ENCODE results near the gene WIPF2.
A peak's percentile ranks its signal among the peaks of the same experiment; 100 is the strongest.
"Not testable (repeated sequence)": the region's sequence is repeated elsewhere in the genome, so short reads cannot be mapped to it uniquely, and the experiment has no call there.

Gene WIPF2

DNA sequence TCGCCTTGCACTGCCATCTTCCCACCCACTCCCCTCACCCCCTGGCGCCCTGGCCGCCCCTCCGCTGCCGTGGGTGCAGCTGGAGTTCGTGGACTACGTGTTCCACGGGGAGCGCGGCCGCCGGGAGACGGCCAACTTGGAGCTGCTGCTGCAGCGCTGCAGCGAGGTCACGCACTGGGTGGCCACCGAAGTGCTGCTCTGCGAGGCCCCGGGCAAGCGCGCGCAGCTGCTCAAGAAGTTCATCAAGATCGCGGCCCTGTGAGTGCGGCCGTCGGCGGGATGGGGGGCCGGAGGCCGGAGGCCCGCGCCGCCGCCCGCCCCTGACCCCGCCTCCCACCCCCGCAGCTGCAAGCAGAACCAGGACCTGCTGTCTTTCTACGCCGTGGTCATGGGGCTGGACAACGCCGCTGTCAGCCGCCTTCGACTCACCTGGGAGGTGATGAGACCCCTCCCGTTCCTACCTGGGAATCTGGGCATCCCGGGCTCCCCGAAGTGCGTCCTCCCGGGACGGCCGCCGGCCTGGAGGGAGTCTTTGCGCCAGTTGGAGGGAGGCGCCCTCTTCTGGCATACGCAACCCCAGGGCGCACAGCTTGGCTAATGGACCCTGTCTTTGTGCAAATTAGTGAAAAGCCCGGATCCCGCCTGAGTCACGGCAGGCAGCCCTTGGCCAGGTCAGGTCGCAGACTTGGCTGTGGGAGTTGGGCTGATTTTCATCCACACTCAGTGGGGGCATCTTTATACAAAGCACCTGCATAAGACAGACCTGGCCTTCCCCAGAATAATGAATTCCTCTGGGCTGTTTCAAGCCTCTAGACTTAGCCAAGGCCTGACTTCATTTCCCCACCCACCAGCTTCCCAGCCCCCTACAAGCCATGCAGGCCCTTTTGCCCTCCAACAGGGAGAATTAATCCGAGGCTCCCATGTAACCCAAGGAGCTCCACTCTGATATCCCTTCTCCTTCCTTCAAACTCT is 27.6 kb upstream of the WIPF2 start:
- DNase-seq (ENCODE audit: low read depth) = peak; percentile 90

DNA sequence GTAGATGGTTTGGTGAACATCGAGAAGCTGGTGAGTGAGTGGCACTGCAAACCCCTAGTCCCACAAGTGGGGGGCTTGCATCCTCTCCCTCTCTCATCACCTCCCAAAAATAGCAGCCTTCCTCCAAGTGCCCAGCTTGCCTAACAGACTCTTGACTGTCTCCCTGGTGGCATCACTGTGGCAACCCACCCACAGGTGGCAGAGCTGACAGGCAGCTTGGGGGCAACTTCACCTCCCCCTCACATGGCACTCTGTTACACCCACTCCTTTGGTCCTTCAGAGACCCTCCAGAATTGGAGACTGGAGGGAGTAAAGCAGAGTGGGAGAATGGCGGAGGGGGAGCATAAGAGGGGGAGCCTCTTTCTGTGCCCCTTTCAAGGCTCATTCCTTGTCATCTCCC is 26.1 kb upstream of the WIPF2 start:
- no peak for DNase-seq (ENCODE audit: low read depth)

DNA sequence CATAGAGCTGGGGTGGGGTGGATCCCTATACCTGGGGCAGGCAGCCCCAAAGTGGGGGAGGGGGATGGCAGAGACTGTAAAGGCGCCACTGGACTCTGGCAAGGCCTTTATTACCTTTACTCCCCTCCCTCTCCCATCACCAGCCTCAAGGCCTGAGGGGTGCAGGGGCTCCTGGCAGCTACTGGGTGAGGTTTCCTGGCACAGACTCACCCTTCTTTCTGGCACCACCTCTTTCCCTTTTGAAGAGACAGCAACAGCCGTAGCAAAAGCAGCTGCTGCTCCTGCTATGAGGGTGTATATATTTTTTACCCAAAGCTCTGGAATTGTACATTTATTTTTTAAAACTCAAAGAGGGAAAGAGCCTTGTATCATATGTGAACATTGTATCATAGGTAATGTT is 24.3 kb upstream of the WIPF2 start:
- DNase-seq (ENCODE audit: low read depth) = no peak

DNA sequence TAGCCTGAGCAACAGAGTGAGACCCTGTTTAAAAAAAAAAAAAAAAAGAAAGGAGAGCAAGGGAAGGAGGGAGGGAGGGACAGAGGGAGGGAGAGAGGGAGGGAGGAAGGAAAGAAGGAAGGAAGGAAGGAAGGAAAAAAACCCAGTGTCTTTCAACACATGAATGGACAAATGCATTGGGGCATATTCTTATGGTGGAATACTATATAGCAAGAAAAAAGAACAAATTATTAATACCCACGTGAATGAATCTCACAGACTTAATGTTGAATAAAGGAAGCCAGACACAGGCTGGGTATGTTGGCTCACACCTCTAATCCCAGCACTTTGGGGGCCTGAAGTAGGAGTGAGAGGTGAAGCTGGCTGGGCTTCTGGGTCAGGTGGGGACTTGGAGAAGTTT is 21.6 kb upstream of the WIPF2 start:
- no peak for DNase-seq (ENCODE audit: low read depth)

DNA sequence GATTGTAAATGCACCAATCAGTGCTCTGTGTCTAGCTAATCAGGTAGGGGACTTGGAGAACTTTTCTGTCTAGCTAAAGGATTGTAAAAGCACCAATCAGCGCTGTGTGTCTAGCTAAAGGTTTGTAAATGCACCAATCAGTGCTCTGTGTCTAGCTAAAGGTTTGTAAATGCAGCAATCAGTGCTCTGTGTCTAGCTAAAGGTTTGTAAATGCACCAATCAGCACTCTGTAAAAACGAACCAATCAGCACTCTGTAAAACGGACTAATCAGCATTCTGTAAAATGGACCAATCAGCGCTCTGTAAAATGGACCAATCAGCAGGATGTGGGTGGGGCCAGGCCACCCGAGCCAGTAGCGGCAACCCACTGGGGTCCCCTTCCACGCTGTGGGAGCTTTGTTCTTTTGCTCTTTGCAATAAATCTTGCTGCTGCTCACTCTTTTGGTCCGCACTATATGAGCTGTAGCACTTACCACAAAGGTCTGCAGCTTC is 21.1 kb upstream of the WIPF2 start:
- DNase-seq (ENCODE audit: low read depth) = not testable (repeated sequence)

DNA sequence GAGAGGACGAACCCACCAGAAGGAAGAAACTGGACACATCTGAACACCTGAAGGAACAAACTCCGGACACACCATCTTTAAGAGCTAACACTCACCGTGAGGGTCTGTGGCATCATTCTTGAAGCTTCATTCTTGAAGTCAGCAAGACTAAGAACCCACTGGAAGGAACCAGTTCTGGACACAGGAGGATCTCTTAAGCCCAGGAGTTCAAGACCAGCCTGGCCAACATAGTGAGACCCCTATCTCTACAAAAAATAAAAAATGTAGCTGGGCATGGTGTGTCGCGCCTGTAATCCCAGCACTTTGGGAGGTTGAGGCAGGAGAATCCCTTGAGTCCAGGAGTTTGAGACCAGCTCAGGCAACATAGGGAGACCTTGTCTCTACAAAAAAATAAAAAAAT is 20.5 kb upstream of the WIPF2 start:
- no peak for DNase-seq (ENCODE audit: low read depth)

DNA sequence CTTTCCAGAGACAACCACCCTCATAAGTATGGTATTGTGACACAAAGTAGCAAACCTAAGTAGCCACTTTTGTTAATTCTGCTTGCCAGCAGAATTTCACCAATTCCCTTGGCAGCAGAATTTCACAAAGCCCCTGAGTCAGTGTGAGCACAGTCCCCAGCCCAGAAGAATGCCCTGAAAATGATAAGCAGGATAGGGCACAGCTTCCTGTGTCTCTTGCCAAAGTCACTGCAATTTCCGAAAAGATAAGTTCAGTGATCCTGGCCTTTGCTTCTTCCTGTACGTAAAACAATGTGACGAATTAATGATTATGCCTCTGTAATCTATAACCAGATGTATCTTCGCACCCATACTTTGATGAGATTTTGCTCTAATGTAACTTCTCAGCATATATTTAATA is 16.0 kb upstream of the WIPF2 start:
- no peak for DNase-seq (ENCODE audit: low read depth)

DNA sequence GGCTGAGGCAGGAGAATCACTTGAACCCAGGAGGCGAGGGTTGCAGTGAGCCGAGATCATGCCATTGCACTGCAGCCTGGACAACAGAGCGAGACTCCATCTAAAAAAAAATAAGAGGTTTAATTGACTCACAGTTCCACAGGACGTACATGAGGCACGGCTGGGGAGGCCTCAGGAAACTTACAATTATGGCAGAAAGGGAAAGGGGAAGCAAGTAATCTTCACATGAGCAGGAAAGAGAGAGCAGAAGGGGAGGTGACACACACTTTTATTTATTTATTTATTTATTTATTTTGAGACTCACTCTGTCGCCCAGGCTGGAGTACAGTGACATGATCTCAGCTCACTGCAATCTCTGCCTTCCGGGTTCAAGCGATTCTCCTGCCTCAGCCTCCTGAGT is 12.9 kb upstream of the WIPF2 start:
- not testable (repeated sequence) for DNase-seq (ENCODE audit: low read depth)

DNA sequence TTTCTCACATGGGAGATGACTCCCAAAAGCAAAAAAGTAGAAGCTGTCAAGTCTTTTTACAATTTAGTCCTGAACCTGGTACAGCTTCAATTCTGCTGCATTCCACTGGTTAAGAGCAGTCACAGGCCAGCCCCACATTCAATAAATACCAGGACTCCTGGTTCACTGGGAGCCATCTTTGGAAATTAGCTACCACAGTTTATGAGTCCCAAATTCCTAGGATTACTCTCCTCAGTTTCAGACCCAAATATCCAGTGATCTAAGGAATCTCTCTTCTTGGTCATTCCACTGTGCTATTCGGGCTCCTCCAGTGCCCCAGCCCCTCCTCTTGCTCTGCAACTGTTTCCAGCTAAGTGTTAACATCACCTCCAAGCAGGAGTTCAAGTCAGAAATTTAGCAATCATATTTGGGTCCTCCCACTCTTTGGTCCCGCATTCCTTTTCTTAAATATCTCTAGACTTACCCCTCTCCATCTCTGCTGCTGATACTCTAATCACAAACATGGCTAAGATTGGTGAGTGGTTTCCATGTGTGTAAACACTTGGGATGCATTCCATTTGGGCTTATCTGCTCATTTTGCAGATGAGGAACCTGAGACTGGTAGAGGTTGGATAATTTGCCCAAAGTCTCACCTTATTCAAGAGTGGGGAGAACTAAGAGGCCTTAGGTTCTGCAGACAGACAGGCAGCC is 9.6 kb upstream of the WIPF2 start:
- no peak for DNase-seq (ENCODE audit: low read depth)

DNA sequence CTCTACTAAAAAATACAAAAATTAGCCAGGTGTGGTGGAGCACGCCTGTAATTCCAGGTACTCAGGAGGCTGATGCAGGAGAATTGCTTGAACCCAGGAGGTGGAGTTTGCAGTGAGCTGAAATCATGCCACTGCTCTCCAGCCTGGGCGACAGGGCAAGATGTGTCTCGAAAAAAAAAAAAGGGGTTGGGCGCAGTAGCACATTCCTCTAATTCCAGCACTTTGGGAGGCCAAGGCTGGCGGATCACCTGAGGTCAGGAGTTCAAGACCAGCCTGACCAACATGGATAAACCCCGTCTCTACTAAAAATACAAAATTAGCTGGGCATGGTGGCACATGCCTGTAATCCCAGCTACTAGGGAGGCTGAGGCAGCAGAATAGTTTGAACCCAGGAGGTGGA is 5.2 kb upstream of the WIPF2 start:
- not testable (repeated sequence) for DNase-seq (ENCODE audit: low read depth)

DNA sequence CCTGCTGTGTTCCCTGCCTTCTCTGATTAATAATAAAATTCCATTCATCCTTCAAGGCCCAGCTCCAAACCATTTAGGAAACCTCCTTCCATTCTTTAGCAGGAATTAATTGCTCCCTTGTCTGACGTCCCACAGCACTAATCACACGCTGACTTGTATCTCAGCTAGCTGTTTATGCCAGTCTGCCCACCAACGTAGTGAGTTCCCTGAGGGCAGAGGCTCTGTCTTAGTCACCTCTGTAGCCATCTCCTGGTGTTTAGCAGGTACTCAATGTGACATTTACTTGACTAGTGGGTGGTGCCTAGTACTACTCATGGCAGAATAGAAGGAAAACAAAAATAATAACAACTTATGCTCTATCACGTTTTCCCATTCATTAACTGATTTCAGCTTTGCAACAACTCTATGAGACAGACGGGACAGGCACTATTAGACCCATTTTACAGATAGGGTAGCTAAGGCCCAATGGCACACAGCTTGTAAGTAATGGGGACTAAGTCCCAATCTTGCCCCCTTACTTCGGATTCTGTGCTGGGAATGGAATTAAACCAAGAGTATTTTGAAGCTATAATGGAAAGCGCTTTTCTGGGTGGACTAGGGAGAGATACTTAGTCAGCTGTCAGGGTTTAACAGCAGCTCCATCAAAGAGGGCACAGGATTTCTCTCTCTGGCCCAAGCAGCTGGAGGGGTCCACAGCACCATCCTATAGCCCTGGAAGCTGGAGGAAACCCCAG is 931 bp upstream of the WIPF2 start:
- no peak for DNase-seq (ENCODE audit: low read depth)

DNA sequence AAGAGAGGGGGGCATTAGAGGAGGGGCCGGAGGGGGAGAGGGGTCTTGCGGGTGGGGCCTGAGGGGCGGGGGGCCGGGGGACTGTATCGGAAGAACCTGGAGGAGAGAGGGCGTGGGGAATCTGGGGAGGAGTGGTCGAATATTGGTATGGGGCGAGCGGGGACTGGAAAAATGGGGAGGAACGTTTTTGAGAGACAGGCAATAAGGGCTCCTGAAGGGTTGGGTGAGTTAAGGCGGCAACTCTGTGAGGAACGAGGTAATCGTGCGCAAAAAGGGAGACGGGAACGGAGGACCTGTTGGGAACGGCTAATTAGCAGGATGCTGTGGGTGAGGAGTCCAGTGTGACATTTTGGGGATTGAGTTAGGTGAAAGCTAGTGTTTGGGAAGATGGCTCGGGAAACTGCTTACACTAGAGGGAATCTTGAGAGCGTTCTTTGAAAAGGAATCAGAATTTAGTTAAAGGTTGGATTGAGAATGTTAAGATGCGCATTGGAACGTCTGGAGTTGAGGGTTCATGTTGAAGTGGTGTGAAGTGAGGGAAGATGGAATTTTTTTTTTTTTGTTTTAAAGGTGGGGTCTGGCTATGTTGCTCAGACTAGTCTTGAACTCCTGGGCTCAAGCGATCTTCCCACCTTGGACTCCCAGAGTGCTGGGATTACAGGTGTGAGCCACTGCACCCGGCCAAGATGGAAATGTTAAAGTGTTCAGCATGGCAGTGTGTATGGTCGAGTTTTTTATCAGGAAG is 662 bp downstream of the WIPF2 start:
- DNase-seq (ENCODE audit: low read depth) = peak; percentile 69

DNA sequence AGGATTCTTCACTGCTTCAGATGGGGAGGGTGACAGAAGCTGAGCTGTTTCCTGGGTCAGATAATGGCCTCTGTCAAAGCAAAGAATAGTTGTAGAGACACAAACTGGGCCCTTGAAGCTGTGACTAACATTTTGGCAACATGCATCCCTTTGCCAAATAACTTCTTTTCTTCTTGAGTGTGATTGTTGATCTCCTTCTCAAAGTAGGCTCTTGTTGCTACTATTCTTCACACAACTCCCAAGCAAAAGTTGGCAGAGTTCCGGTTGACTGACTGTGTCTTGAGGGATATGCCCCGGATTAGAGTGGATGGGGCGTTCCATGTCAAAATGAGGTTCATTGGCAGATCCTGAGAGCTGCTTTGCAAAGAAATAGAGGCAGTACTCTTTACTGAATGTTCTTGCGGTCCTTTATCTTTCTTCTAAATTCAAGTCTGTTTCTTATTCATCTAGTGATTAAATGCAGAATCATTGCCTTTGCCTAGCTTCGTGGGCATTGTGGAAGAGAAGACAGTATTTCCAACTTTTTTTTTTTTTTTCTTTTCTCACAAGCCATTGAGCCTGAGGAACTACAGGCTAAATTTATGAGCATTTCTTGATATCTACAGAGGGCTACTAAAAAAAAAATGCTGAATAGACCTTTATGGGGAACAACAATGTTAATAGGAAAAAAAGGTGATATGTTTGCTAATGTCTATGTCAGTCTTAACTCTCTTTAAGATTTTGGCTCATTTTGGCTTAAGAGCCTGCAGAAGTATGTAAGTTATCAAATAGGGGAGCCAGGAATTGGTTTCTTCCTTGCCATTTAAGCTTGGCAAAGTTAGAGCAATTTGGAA is 5.8 kb downstream of the WIPF2 start:
- no peak for DNase-seq (ENCODE audit: low read depth)

DNA sequence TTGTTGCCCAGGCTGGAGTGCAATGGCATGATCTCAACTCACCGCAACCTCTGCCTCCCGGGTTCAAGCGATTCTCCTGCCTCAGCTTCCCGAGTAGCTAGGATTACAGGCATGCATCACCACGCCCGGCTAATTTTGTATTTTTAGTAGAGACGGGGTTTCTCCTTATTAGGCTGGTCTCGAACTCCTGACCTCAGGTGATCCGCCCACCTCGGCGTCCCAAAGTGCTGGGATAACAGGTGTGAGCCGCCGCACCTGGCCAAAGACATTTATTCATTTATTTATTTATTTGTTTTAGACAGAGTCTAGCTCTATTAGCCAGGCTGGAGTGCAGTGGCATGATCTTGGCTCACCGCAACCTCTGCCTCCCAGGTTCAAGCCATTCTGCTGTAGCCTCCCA is 10.0 kb downstream of the WIPF2 start:
- DNase-seq (ENCODE audit: low read depth) = not testable (repeated sequence)

DNA sequence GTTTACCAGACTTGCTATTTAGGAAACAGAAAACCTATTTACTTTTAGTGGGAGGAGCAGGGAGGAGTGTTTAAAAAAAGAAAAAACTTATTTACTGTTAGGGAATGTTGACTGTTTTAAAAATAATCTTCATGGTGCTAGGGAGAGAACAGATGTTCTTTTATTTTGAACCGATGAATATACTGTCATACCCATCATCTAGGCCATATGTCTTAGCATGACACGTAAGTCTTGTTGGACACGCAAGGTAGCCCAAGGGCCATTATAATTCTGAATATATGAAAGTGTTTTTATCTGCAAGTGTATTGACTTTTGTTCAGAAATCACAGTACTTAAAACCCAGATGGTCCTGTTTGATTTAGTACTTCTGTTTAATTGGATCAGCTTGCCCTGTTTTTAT is 11.6 kb downstream of the WIPF2 start:
- DNase-seq (ENCODE audit: low read depth) = no peak

DNA sequence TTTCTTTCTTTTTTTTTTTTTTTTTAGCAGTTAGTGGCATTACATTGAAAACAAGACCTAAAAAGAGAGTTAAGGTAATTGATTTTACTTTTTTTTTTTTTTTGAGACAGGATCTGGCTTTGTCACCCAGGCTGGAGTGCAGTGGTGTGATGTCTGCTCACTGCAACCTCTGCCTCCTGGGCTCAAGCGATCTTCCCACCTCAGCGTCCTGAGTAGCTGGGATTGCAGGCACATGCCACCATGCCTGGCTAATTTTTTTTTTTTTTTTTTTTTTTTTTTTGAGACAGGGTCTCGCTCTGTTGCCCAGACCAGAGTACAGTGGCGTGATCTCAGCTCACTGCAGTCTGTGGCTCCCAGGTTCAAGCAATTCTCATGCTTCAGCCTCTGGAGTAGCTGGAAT is 12.8 kb downstream of the WIPF2 start:
- DNase-seq (ENCODE audit: low read depth) = not testable (repeated sequence)

DNA sequence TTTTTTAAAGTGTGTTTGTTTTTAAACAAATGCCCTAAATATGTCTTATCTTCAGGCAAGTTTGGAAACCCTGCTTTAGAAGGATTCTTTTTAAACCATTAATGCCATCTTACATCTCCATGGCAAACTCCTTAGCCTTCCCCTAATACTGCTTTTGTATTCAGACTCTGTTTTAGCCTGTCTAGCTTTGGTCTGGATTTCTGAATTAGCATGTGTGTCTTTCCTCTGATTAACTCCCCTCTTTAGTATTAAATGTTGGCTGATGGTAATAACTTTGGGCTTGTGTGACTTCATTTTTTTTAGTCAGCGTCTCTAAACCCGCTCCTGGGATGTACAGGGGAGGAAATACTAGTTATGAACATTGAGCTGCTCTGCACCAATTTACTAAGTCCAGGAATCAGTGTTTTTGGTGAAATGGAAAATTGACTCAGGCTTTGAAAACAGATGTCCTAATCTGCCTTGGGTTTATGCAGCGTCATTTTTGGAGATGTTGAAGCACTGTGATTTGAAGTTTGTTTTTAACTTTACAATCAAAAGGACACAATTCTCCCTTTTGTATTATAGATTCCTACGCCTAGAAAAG is 22.2 kb downstream of the WIPF2 start:
- DNase-seq (ENCODE audit: low read depth) = no peak

DNA sequence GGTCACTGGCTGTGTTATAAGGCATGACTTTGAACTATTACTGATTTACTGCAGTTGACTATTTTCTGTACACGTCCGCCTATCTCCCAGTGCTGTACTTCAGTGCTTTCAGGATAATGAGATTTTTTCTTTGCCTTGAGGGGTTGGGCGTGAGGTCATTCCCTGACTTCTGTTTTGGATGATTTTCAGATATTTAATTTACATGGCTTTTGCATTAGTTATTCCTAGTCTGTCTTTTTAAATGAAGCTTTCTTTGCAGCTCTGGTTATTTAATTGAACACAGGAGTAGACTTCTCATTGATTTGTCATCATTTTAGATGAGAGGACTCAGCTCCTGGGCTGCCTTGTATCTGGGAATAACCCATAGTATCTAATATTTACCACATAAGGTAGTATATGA is 23.7 kb downstream of the WIPF2 start:
- no peak for DNase-seq (ENCODE audit: low read depth)

DNA sequence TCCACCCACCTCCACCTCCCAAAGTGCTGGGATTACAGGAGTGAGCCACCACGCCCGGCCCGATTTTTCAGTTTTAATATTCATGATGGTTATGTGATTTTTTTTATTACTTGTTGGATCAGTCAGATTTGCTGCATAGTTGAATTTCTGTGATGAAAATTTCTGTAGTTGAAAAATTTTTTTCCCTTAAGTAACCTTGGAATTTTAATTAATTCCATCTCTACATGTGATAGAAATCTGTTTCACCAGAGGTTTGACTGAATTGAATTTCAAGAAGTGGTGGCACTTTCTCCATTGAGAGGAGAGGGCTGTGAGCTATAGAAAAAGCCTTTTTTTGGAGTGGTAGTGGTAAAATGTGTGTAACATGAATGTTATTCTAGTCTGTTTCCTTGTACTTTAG is 24.7 kb downstream of the WIPF2 start:
- DNase-seq (ENCODE audit: low read depth) = no peak

DNA sequence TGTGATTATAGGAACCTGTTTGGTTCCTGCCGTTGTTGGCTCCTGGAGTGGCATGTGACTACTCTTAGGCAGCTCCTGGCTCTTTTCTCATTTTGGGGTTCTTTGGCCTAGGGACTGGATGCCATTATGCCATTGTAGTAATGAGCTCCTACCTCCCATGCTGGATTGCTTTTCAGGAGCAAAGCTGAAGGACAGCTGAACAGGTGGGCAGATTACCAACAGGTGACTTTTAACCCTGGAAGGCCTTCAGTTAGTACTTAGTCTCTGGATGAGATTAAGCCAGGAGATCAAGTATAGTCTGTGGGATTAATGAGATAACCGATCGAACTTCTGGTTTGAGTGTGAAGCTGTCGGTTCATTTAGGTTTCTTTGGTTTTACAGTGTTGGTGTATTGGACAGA is 25.2 kb downstream of the WIPF2 start:
- DNase-seq (ENCODE audit: low read depth) = no peak

All from ELR (cell line).